OCI-LY3 (cell line): Measurements from ENCODE around the gene SPATA9.

Source experiments
- H2AFZ ChIP-seq: fragments of 200-600, 300-600 bp; shearing (Covaris generic); 2 replicates; pipeline ENCODE4 v1.6.0; 2014; ENCODE audit warnings: antibody characterized with exemption, low read depth, low read length
- H3K27ac ChIP-seq: fragments of 200-600, 300-600 bp; sonication (generic); 2 replicates; pipeline ENCODE4 v1.5.1; 2014; ENCODE audit warnings: mild to moderate bottlenecking, low read length, moderate library complexity, mixed read lengths
- H3K27me3 ChIP-seq: fragments of 200-600, 300-600 bp; sonication (generic); 2 replicates; pipeline ENCODE4 v1.6.1; 2014; ENCODE audit warnings: low read depth, low read length, mixed read lengths
- H3K36me3 ChIP-seq: fragments of 200-600, 300-600 bp; sonication (generic); replicated peaks from 2 replicates; pipeline ENCODE3; 2014; ENCODE audit warnings: low read depth, low read length, mixed read lengths
- H3K4me1 ChIP-seq: fragments of 300-600, 200-600 bp; sonication (generic); 2 replicates; pipeline ENCODE4 v1.6.1; 2014; ENCODE audit warnings: low read length, mixed read lengths
- H3K4me2 ChIP-seq: fragments of 200-600, 300-600 bp; sonication (generic); 2 replicates; pipeline ENCODE4 v1.6.1; 2014; ENCODE audit warnings: low read length, mixed read lengths
- H3K4me3 ChIP-seq: fragments of 300-600, 200-600 bp; sonication (generic); 2 replicates; pipeline ENCODE4 v1.5.1; 2014; ENCODE audit warnings: antibody characterized with exemption, mild to moderate bottlenecking, low read length, moderate library complexity
- H3K79me2 ChIP-seq: fragments of 300-600, 200-600 bp; shearing (Covaris generic); 2 replicates; pipeline ENCODE4 v1.6.1; 2014; ENCODE audit warnings: mild to moderate bottlenecking, low read length, mixed read lengths
- H3K9ac ChIP-seq: fragments of 300-600, 200-600 bp; shearing (Covaris generic); 2 replicates; pipeline ENCODE4 v1.6.0; 2014; ENCODE audit warnings: mild to moderate bottlenecking, low read length, moderate library complexity
- H3K9me3 ChIP-seq: fragments of 200-600, 300-600 bp; shearing (Covaris generic); 2 replicates; pipeline ENCODE4 v1.6.1; 2014; ENCODE audit warnings: low read length, mixed read lengths; ENCODE audit not compliant: insufficient read depth
- H4K20me1 ChIP-seq: fragments of 200-600, 300-600 bp; sonication (generic); 2 replicates; pipeline ENCODE4 v1.6.1; 2016; ENCODE audit warnings: low read length, mixed read lengths; ENCODE audit not compliant: insufficient read depth
- EZH2phosphoT487 ChIP-seq: fragments of 200-600 bp; shearing (Covaris generic); IDR thresholded peaks from 2 replicates; pipeline ENCODE4 v1.6.1; 2018; ENCODE audit warnings: antibody characterized with exemption, mixed run types, low read depth
- TF ChIP-seq, protein P1 (sequence below): fragments of 200-600, 300-600 bp; sonication (generic); IDR thresholded peaks from 2 replicates; pipeline ENCODE4 v1.5.1; 2014; ENCODE audit warnings: antibody characterized with exemption, low read length, low read depth

SPATA9 gene

DNA sequence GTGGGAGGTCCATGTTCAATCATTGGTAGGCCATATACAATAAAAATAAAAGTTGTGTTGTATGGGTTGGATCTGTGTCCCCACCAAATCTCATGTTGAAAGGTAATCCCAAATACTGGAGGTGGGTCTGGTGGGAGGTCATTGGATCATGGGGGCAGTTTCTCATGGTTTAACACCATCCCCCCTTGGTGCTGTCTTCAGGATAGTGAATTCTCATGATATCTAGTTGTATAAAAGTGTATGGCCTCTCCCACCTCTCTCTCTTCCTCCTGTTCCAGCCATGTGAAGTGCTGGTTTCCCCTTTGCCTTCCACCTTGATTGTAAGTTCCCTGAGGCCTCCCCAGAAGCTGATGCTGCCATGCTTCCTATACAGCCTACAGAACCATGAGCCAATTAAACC, 15.1 kb downstream of the SPATA9 start:
- no peak overlapping the region for H3K9ac ChIP-seq

DNA sequence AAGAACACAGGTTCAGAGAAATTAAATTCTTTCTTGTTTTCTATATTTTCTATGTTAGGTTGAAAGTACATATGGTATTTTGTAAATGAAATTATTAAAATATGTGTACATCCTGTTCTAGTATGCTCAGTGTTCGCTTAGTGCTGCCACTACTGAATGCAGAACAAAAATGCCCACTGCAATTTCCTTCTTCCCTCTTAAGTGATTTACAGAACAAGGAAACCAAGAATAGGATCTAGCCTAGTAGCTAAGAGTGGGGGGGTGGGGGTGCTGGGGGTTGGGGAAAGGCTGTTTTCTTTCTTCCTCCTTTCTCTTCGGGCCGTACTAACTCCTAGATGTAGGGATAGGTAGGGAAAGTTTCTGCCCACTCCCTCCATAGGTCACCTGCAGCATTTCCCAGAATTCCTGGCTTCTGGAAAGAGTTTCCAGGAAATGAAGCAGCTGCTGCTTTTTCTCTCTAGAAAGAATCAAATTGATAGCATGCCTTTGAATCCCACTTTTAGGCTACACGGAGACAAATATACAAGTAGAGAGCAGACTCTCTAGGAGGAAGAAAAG, 15.7 kb downstream of the SPATA9 start:
- Histone ChIP-seq H3K79me2 (no peaks in the 10 kb centered on the region), H3K27me3 (no peaks in the 10 kb centered on the region), H4K20me1 (no peaks in the 10 kb centered on the region), H2AFZ (no peak overlapping the region), H3K27ac (no peak overlapping the region), H3K4me2 (no peak overlapping the region), H3K36me3 (no peaks in the 10 kb centered on the region), H3K9me3 (no peaks in the 10 kb centered on the region), H3K9ac (no peak overlapping the region), H3K4me1 (peaks cover 16% of the 10 kb centered on the region), H3K4me3 (no peak overlapping the region)
- TF ChIP-seq, protein P1, sequence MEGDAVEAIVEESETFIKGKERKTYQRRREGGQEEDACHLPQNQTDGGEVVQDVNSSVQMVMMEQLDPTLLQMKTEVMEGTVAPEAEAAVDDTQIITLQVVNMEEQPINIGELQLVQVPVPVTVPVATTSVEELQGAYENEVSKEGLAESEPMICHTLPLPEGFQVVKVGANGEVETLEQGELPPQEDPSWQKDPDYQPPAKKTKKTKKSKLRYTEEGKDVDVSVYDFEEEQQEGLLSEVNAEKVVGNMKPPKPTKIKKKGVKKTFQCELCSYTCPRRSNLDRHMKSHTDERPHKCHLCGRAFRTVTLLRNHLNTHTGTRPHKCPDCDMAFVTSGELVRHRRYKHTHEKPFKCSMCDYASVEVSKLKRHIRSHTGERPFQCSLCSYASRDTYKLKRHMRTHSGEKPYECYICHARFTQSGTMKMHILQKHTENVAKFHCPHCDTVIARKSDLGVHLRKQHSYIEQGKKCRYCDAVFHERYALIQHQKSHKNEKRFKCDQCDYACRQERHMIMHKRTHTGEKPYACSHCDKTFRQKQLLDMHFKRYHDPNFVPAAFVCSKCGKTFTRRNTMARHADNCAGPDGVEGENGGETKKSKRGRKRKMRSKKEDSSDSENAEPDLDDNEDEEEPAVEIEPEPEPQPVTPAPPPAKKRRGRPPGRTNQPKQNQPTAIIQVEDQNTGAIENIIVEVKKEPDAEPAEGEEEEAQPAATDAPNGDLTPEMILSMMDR, result no peak

More for the DNA sequence above, 15.1 kb downstream of the SPATA9 start:
- Histone ChIP-seq H3K79me2 (no peaks in the 10 kb centered on the region), H4K20me1 (no peaks in the 10 kb centered on the region), H2AFZ (no peak overlapping the region), H3K4me1 (peaks cover 21% of the 10 kb centered on the region), H3K4me3 (no peak overlapping the region), H3K27ac (no peak overlapping the region), H3K4me2 (no peak overlapping the region), H3K9me3 (no peaks in the 10 kb centered on the region), H3K36me3 (no peaks in the 10 kb centered on the region), H3K27me3 (no peaks in the 10 kb centered on the region)
- no peak for TF ChIP-seq EZH2phosphoT487
- TF ChIP-seq, protein P1, result no peak

DNA sequence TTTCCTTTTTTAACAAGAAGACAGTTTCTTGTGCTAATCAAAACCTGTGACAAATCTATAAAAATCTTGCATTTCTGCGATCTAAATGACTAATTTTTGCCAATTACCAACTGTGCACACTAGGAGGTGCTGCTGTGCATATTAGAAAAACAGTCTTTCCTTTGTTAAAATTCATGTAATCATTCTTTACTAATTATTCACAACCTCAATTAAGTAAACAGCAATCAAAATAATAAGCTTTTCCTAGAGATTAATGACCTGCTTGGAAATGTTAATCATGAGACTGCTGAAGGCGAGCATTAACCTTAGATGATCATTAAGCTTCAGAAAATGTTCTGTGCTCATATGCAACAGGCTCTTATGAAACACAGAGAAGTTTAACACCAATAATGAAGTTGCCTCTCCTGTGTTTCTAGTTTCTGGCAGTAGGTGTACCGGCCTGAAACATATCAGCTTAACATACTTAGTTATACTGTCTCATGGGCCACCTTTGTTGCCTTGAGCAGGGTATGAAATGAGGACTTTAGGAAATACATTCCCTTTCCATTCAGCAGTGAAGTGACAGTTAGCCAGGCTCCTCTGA, 18.5 kb downstream of the SPATA9 start:
- H3K79me2 ChIP-seq, result no peaks in the 10 kb centered on the region
- TF ChIP-seq EZH2phosphoT487, result no peak
- TF ChIP-seq, protein P1, result peak; percentile 75
- H3K4me2 ChIP-seq, result peak overlapping the region; percentile 15; the same call in 1 of the 2 replicates
- peaks cover 9% of the 10 kb centered on the region for H3K4me1 ChIP-seq
- H3K36me3 ChIP-seq, result no peaks in the 10 kb centered on the region
- H3K27ac ChIP-seq, result no peak overlapping the region
- no peak overlapping the region for H2AFZ ChIP-seq
- H3K9ac ChIP-seq, result no peak overlapping the region
- H3K9me3 ChIP-seq, result no peaks in the 10 kb centered on the region
- no peaks in the 10 kb centered on the region for H3K27me3 ChIP-seq
- no peak overlapping the region for H3K4me3 ChIP-seq
- no peaks in the 10 kb centered on the region for H4K20me1 ChIP-seq

DNA sequence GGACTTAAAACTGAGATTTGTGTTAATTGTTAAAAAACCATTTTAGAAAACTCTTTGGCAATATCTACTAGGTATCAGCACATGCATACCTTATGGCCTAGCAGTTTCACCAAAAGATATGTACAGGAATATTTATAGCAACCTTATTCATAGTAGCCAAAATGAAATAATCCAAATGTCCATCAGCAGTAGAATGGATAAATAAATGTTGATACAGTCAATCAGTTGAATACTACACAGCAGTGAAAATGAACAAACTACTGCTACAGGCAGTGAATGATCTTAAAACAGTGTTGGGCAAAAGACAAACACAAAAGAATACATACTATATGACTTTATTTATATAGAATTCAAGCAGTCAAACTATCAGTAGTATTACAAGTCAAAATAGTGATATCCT, 19.8 kb downstream of the SPATA9 start:
- H2AFZ ChIP-seq, result no peak overlapping the region
- no peak overlapping the region for H3K4me2 ChIP-seq
- TF ChIP-seq EZH2phosphoT487, result no peak
- TF ChIP-seq, protein P1, result no peak
- no peaks in the 10 kb centered on the region for H3K4me1 ChIP-seq
- H4K20me1 ChIP-seq, result no peaks in the 10 kb centered on the region
- H3K79me2 ChIP-seq, result no peaks in the 10 kb centered on the region
- no peaks in the 10 kb centered on the region for H3K27me3 ChIP-seq
- H3K9ac ChIP-seq, result no peak overlapping the region
- H3K4me3 ChIP-seq, result no peak overlapping the region
- no peaks in the 10 kb centered on the region for H3K9me3 ChIP-seq
- H3K36me3 ChIP-seq, result no peaks in the 10 kb centered on the region
- H3K27ac ChIP-seq, result no peak overlapping the region
